Aorta (tissue), 5 donors: ENCODE measurements around the gene TMEM109. TPM values are rescaled to one million over a fixed set of nuclear protein-coding genes. Genes with fewer than 3 reads are reported as not detected.
A peak's percentile ranks its signal among the peaks of the same experiment; 100 is the strongest.

Experiments
- ATAC-seq: fragments of 200-7000 bp; cut with Tn5 transposase; one replicate; pipeline ENCODE4 v1.9.1; 2022; ENCODE audit warnings: moderate library complexity; ENCODE audit not compliant: low FRiP score
- DNase-seq, 2 donors: peaks; one replicate each; pipeline ENCODE4 v3.0.0-alpha.2; 2020
- H3K27ac ChIP-seq, 2 donors: one replicate each; pipeline ENCODE4 v1.5.1; 2013; ENCODE audit warnings: low read length in 2 of 2, mild to moderate bottlenecking in 2 of 2, moderate library complexity in 2 of 2, control low read depth in 1 of 2, inconsistent platforms in 1 of 2, low read depth in 1 of 2
- H3K27me3 ChIP-seq, 2 donors: one replicate each; pipeline ENCODE4 v1.6.1; 2013; ENCODE audit warnings: control low read depth in 1 of 2, low read length in 1 of 2, mild to moderate bottlenecking in 1 of 2, moderate library complexity in 1 of 2; ENCODE audit not compliant: insufficient read depth in 2 of 2, control insufficient read depth in 1 of 2
- H3K36me3 ChIP-seq, 2 donors: one replicate each; pipeline ENCODE4 v1.6.1; 2013; ENCODE audit warnings: control low read depth in 1 of 2, low read length in 1 of 2, mild to moderate bottlenecking in 1 of 2; ENCODE audit not compliant: insufficient read depth in 2 of 2, control insufficient read depth in 1 of 2
- H3K4me1 ChIP-seq, 2 donors: one replicate each; pipeline ENCODE4 v1.6.1; 2013; ENCODE audit warnings: low read length in 2 of 2, control low read depth in 1 of 2, mild to moderate bottlenecking in 1 of 2, moderate library complexity in 1 of 2; ENCODE audit not compliant: insufficient read depth in 2 of 2, control insufficient read depth in 1 of 2
- H3K4me3 ChIP-seq, 2 donors: one replicate each; pipeline ENCODE4 v1.5.1; 2013; ENCODE audit warnings: low read length in 2 of 2, control low read depth in 1 of 2, mild to moderate bottlenecking in 1 of 2
- H3K9me3 ChIP-seq: one replicate; pipeline ENCODE4 v1.6.1; 2013; ENCODE audit warnings: mild to moderate bottlenecking, low read length; ENCODE audit not compliant: control insufficient read depth
- WGBS, 2 donors: extraction: QIAGEN DNeasy Blood & Tissue Kit; methylation state at CpG; one replicate each; pipeline ENCODE4 v1.1.7; 2013; 5-methylcytosine and 5-hydroxymethylcytosine counted together
- intact Hi-C, 2 donors: fragments of 100-400 bp; cut with DNase I; formaldehyde crosslinking; loops; one replicate each; pipeline versions ENCODE4 v1.14.2 to v1.15.0; 2022
- polyA plus RNA-seq, 2 donors: library from polyadenylated mRNA; stranded (reverse); fragments of 200-250 nt; gene quantifications; one replicate each; pipeline ENCODE4 v1.2.3, GENCODE V29; 2013
- total RNA-seq, 2 donors: library from RNA; stranded (reverse); fragmentation: NEBNext Ultra II Directional; extraction: Animal tissue kit (Norgen Biotek cat#: 25700); gene quantifications; one replicate each; pipeline ENCODE4 v1.2.1, GENCODE V29; 2021
- donor health status: healthy with polysubstance abuse.
- donor health status: Bipolar disorder and iron deficiency.
- donor health status: DM: no; HTN: no; CAD: no.
- donor health status: DM: no; HTN: no; CAD: no.
- donor health status: DM: yes; HTN: yes; CAD: no.

Gene TMEM109
- total and polyA plus RNA-seq, 4 donors, result 82.4 to 148 (median 116) TPM

- no peaks in the 10 kb centered on the region for H3K27me3 ChIP-seq
- no peaks in the 10 kb centered on the region for H3K36me3 ChIP-seq
- ATAC-seq (no peak), DNase-seq (peak in 1 of 2 donors; percentile 73)
- H3K27ac ChIP-seq, result peak overlapping the region; percentile 82 to 83
- intact Hi-C loops, result loop anchor here (5.0 to 10.0 kb wide), 3 partner anchors 34 to 252 kb away; partner anchors contain the start of gene VPS37C (in 1 of the 2)
- H3K4me1 ChIP-seq, result no peaks in the 10 kb centered on the region
- H3K4me3 ChIP-seq, result no peak overlapping the region
- 40 to 43% methylated on average over 22 of the region's 22 CpGs for WGBS, 2 donors
- no peaks in the 10 kb centered on the region for H3K9me3 ChIP-seq
These were observed 968 bp upstream of the TMEM109 start for GRCh38 chr11:60912851-60913528.

- peak overlapping the region in 1 of 2 donors; percentile 96 for H3K27ac ChIP-seq
- intact Hi-C loops, result loop anchor here (5.0 to 10.0 kb wide), 3 partner anchors 33 to 250 kb away; partner anchors contain the start of gene VPS37C (in 1 of the 2)
- peak overlapping the region; percentile 43 to 90 for H3K4me3 ChIP-seq
- DNase-seq, result no peak
- H3K9me3 ChIP-seq, result no peaks in the 10 kb centered on the region
- H3K36me3 ChIP-seq, result no peaks in the 10 kb centered on the region
- ATAC-seq, result peak; percentile 73
- H3K4me1 ChIP-seq, result no peaks in the 10 kb centered on the region
- WGBS, 2 donors, result 0 to 1% methylated on average over 31 of the region's 31 CpGs
- H3K27me3 ChIP-seq, result no peaks in the 10 kb centered on the region
These were observed 782 bp downstream of the TMEM109 start for GRCh38 chr11:60914633-60915247.

GRCh38 chr11:60915248-60915914, 1.4 kb downstream of the TMEM109 start:
- no peaks in the 10 kb centered on the region for H3K9me3 ChIP-seq
- peak; percentile 51 for ATAC-seq
- H3K36me3 ChIP-seq, result no peaks in the 10 kb centered on the region
- peak overlapping the region; percentile 43 to 90 for H3K4me3 ChIP-seq
- peak overlapping the region in 1 of 2 donors; percentile 49 for H3K27ac ChIP-seq
- WGBS, 2 donors, result 6 to 7% methylated on average over 17 of the region's 17 CpGs
- DNase-seq, result peak; percentile 80 to 88
- intact Hi-C loops, result loop anchor here (10.0 kb wide), 2 partner anchors 239 to 249 kb away; partner anchors contain the start of gene VPS37C (in 1 of the 2)
- no peaks in the 10 kb centered on the region for H3K4me1 ChIP-seq
- H3K27me3 ChIP-seq, result no peaks in the 10 kb centered on the region

- no peaks in the 10 kb centered on the region for H3K27me3 ChIP-seq
- intact Hi-C loops, result loop anchor here (10.0 kb wide), 2 partner anchors 238 to 248 kb away; partner anchors contain the start of gene VPS37C (in 1 of the 2)
- no peaks in the 10 kb centered on the region for H3K9me3 ChIP-seq
- peaks cover 0 to 7% of the 10 kb centered on the region in 2 donors for H3K36me3 ChIP-seq
- DNase-seq (no peak), ATAC-seq (no peak)
- no peaks in the 10 kb centered on the region for H3K4me1 ChIP-seq
- H3K4me3 ChIP-seq, result no peak overlapping the region
- 80 to 81% methylated on average over 3 of the region's 3 CpGs for WGBS, 2 donors
- no peak overlapping the region for H3K27ac ChIP-seq
These were observed 2.8 kb downstream of the TMEM109 start for GRCh38 chr11:60916669-60917206.

- ATAC-seq (no peak), DNase-seq (no peak)
- Histone ChIP-seq H3K27me3 (no peaks in the 10 kb centered on the region), H3K4me1 (no peaks in the 10 kb centered on the region), H3K4me3 (no peak overlapping the region), H3K9me3 (no peaks in the 10 kb centered on the region), H3K36me3 (peaks cover 0 to 11% of the 10 kb centered on the region in 2 donors), H3K27ac (no peak overlapping the region)
- intact Hi-C loops, result loop anchor here (10.0 kb wide), 2 partner anchors 238 to 248 kb away; partner anchors contain the start of gene VPS37C (in 1 of the 2)
- 97 to 100% methylated on average over 1 of the region's 1 CpG for WGBS, 2 donors
These were observed 3.3 kb downstream of the TMEM109 start for GRCh38 chr11:60917267-60917666.

- Histone ChIP-seq H3K27ac (no peak overlapping the region), H3K4me3 (no peak overlapping the region), H3K9me3 (no peaks in the 10 kb centered on the region), H3K27me3 (no peaks in the 10 kb centered on the region), H3K36me3 (peaks cover 0 to 15% of the 10 kb centered on the region in 2 donors), H3K4me1 (no peaks in the 10 kb centered on the region)
- no peak for ATAC-seq
- intact Hi-C loops, result loop anchor here (10.0 kb wide), 2 partner anchors 236 to 246 kb away; partner anchors contain the start of gene VPS37C (in 1 of the 2)
- 92 to 95% methylated on average over 4 of the region's 4 CpGs for WGBS, 2 donors
- DNase-seq, result no peak
These were observed 4.4 kb downstream of the TMEM109 start for GRCh38 chr11:60918251-60918938.

- ATAC-seq, result no peak
- H3K27ac ChIP-seq, result no peak overlapping the region
These were observed 4.9 kb downstream of the TMEM109 start for GRCh38 chr11:60918939-60919265.

GRCh38 chr11:60919320-60919719, 5.4 kb downstream of the TMEM109 start:
- Histone ChIP-seq H3K36me3 (peaks cover 0 to 15% of the 10 kb centered on the region in 2 donors), H3K4me1 (no peaks in the 10 kb centered on the region), H3K27me3 (no peaks in the 10 kb centered on the region), H3K4me3 (no peak overlapping the region), H3K9me3 (no peaks in the 10 kb centered on the region), H3K27ac (no peak overlapping the region)
- intact Hi-C loops, result loop anchor here (10.0 kb wide), 2 partner anchors 235 to 245 kb away; partner anchors contain the start of gene VPS37C (in 1 of the 2)
- no peak for ATAC-seq
- WGBS, 2 donors, result 94% methylated on average over 1 of the region's 1 CpG
- DNase-seq, result no peak

More at GRCh38 chr11:60918939-60919265, 4.9 kb downstream of the TMEM109 start:
- Histone ChIP-seq H3K9me3 (no peaks in the 10 kb centered on the region), H3K36me3 (peaks cover 0 to 15% of the 10 kb centered on the region in 2 donors), H3K27me3 (no peaks in the 10 kb centered on the region), H3K4me3 (no peak overlapping the region), H3K4me1 (no peaks in the 10 kb centered on the region)
- no peak for DNase-seq
- 39 to 49% methylated on average over 2 of the region's 2 CpGs for WGBS, 2 donors
- intact Hi-C loops, result loop anchor here (10.0 kb wide), 2 partner anchors 236 to 246 kb away; partner anchors contain the start of gene VPS37C (in 1 of the 2)
